OCI-LY1 (cell line): ENCODE data around the gene SUN2.

Source experiments
- H2AFZ ChIP-seq: fragments of 200-600 bp; sonication (generic), shearing (Covaris generic); 2 replicates; pipeline ENCODE4 v1.6.0; 2014; ENCODE audit warnings: antibody characterized with exemption, mild to moderate bottlenecking, low read length
- H3F3A ChIP-seq: fragments of 200-600 bp; sonication (generic), shearing (Covaris generic); 2 replicates; pipeline ENCODE4 v1.6.0; 2014; ENCODE audit warnings: mild to moderate bottlenecking, antibody characterized with exemption, low read length, moderate library complexity; ENCODE audit not compliant: insufficient read depth
- H3K27ac ChIP-seq: fragments of 200-600 bp; sonication (generic); 2 replicates; pipeline ENCODE4 v1.5.1; 2014; ENCODE audit warnings: low read length, mixed run types, mild to moderate bottlenecking, low read depth; ENCODE audit not compliant: poor library complexity, severe bottlenecking
- H3K27me3 ChIP-seq: fragments of 200-600 bp; sonication (generic); 2 replicates; pipeline ENCODE4 v1.6.0; 2014; ENCODE audit warnings: antibody characterized with exemption, mild to moderate bottlenecking, low read length, moderate library complexity; ENCODE audit not compliant: insufficient read depth
- H3K36me3 ChIP-seq: fragments of 200-600 bp; sonication (generic); 2 replicates; pipeline ENCODE4 v1.6.1; 2014; ENCODE audit warnings: mild to moderate bottlenecking, antibody characterized with exemption, low read length, moderate library complexity, mixed read lengths; ENCODE audit not compliant: insufficient read depth
- H3K4me1 ChIP-seq: fragments of 200-600 bp; sonication (generic); 2 replicates; pipeline ENCODE4 v1.5.1; 2014; ENCODE audit warnings: mild to moderate bottlenecking, low read length, moderate library complexity; ENCODE audit not compliant: insufficient read depth, severe bottlenecking
- H3K4me2 ChIP-seq: fragments of 200-600 bp; sonication (generic), shearing (Covaris generic); 2 replicates; pipeline ENCODE4 v1.6.1; 2014; ENCODE audit warnings: low read length
- H3K4me3 ChIP-seq: fragments of 200-600 bp; sonication (generic); 2 replicates; pipeline ENCODE4 v1.5.1; 2014; ENCODE audit warnings: low read length, low read depth, mild to moderate bottlenecking, mixed read lengths; ENCODE audit not compliant: poor library complexity, severe bottlenecking
- H3K79me2 ChIP-seq: fragments of 200-600 bp; shearing (Covaris generic); 2 replicates; pipeline ENCODE4 v1.6.1; 2016; ENCODE audit warnings: mixed run types, low read length, mixed read lengths; ENCODE audit not compliant: insufficient read depth
- H3K9ac ChIP-seq: fragments of 200-600 bp; sonication (generic), shearing (Covaris generic); 2 replicates; pipeline ENCODE4 v1.6.1; 2014; ENCODE audit warnings: mild to moderate bottlenecking, low read length, mixed read lengths
- H3K9me2 ChIP-seq: fragments of 200-600 bp; sonication (generic), shearing (Covaris generic); 2 replicates; pipeline ENCODE4 v1.6.1; 2014; ENCODE audit warnings: low read depth, mild to moderate bottlenecking, low read length, mixed read lengths
- H3K9me3 ChIP-seq: fragments of 200-600 bp; shearing (Covaris generic); 2 replicates; pipeline ENCODE4 v1.6.1; 2014; ENCODE audit warnings: low read length, mixed read lengths
- H4K20me1 ChIP-seq: fragments of 200-600 bp; sonication (generic), shearing (Covaris generic); 2 replicates; pipeline ENCODE4 v1.6.0; 2016; ENCODE audit warnings: mild to moderate bottlenecking, low read length; ENCODE audit not compliant: insufficient read depth
- EZH2 ChIP-seq: fragments of 200-600 bp; sonication (generic), shearing (Covaris generic); IDR thresholded peaks from 2 replicates; pipeline ENCODE4 v1.8.0; 2017; ENCODE audit warnings: borderline replicate concordance, mixed run types, mild to moderate bottlenecking, antibody characterized with exemption, low read length, moderate library complexity, mixed read lengths
- TF ChIP-seq, protein P1 (sequence below): fragments of 200-600 bp; sonication (generic), shearing (Covaris generic); IDR thresholded peaks from 2 replicates; pipeline ENCODE4 v1.5.1; 2017; ENCODE audit warnings: mild to moderate bottlenecking, antibody characterized with exemption, low read length, moderate library complexity, mixed read lengths

Gene SUN2

DNA sequence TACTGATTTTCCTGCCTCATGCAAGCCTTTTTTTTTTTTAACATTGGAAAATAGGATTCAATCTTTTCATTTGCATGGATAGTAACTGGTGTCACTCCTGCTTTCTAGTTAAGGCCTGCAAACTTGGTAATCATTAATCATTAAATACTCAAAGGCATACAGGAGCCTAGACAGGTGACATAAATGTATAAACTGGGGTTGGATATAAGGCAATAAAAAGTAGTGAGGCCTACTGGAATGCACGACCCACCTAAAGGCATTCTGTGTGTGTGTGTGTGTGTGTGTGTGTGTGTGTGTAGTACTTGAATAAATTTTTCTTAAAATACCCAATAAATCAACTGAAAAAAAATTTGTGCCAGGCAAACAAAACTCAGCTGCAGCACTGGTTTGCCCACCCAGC, 66.1 kb downstream of the SUN2 start:
- H3K27me3 ChIP-seq, result no peaks in the 10 kb centered on the region
- H3K4me2 ChIP-seq, result no peak overlapping the region
- no peak overlapping the region for H3K4me3 ChIP-seq
- H3K9me3 ChIP-seq, result no peaks in the 10 kb centered on the region
- no peak overlapping the region for H3K9ac ChIP-seq
- no peak overlapping the region for H3K27ac ChIP-seq
- no peaks in the 10 kb centered on the region for H3K79me2 ChIP-seq
- H4K20me1 ChIP-seq, result no peaks in the 10 kb centered on the region
- no peaks in the 10 kb centered on the region for H3F3A ChIP-seq
- H2AFZ ChIP-seq, result no peak overlapping the region
- peaks cover 72% of the 10 kb centered on the region for H3K36me3 ChIP-seq
- peaks cover 4% of the 10 kb centered on the region for H3K4me1 ChIP-seq
- H3K9me2 ChIP-seq, result no peaks in the 10 kb centered on the region
- TF ChIP-seq, protein P1, sequence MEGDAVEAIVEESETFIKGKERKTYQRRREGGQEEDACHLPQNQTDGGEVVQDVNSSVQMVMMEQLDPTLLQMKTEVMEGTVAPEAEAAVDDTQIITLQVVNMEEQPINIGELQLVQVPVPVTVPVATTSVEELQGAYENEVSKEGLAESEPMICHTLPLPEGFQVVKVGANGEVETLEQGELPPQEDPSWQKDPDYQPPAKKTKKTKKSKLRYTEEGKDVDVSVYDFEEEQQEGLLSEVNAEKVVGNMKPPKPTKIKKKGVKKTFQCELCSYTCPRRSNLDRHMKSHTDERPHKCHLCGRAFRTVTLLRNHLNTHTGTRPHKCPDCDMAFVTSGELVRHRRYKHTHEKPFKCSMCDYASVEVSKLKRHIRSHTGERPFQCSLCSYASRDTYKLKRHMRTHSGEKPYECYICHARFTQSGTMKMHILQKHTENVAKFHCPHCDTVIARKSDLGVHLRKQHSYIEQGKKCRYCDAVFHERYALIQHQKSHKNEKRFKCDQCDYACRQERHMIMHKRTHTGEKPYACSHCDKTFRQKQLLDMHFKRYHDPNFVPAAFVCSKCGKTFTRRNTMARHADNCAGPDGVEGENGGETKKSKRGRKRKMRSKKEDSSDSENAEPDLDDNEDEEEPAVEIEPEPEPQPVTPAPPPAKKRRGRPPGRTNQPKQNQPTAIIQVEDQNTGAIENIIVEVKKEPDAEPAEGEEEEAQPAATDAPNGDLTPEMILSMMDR, result no peak
- TF ChIP-seq EZH2, result no peak

DNA sequence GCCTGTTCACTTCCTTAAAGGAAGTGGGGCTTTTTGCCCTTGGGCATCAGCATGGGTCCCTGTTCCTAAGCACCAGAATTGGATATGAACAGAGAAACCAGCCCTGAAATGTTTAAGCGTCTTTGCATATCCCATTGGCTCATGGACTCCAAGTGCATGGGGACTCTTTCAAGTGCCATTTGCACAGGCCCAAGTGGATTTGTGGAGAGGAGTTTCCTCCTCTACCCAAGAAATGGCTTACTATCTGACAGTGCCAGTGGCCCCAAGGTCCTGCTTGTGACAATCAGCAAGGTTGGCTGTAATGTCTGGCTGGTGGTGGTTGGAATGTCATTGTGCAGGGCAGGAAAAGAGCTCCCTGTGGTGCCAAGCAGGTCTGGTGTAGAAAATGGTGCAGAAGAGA, 70.0 kb downstream of the SUN2 start:
- H3K9me3 ChIP-seq, result no peaks in the 10 kb centered on the region
- peaks cover 8% of the 10 kb centered on the region for H3K79me2 ChIP-seq
- TF ChIP-seq, protein P1, result no peak
- no peak for TF ChIP-seq EZH2

DNA sequence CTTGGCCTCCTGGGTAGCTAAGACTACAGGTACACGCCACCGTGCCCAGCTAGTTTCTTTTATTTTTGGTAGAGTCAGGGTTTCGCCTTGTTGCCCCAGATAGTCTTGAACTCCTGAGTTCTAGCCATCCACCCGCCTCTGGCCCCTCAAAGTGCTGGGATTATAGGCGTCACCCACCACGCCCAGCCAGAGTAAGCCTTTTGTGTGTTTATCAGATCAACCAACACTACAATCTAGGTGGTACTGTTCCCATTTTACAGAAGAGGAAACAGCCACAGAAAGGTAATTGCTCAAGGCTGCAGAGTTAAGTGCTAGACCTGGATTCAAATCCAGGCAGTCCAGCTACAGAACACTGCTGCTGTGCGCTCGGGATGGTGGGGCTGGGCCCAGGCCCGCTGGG, 70.9 kb downstream of the SUN2 start:
- no peak for TF ChIP-seq EZH2
- TF ChIP-seq, protein P1, result no peak
- H3K27ac ChIP-seq, result no peak overlapping the region
- peaks cover 65% of the 10 kb centered on the region for H3K36me3 ChIP-seq
- H3K9me3 ChIP-seq, result no peaks in the 10 kb centered on the region
- H3K27me3 ChIP-seq, result no peaks in the 10 kb centered on the region
- peaks cover 13% of the 10 kb centered on the region for H3K4me1 ChIP-seq
- peaks cover 8% of the 10 kb centered on the region for H3K79me2 ChIP-seq
- H3K9me2 ChIP-seq, result no peaks in the 10 kb centered on the region
- H3K9ac ChIP-seq, result no peak overlapping the region
- no peak overlapping the region for H3K4me2 ChIP-seq
- H3K4me3 ChIP-seq, result no peak overlapping the region
- H4K20me1 ChIP-seq, result no peaks in the 10 kb centered on the region
- no peaks in the 10 kb centered on the region for H3F3A ChIP-seq
- H2AFZ ChIP-seq, result no peak overlapping the region

More for the DNA sequence above, 70.0 kb downstream of the SUN2 start:
- Histone ChIP-seq H4K20me1 (no peaks in the 10 kb centered on the region), H3K27ac (no peak overlapping the region), H3K9me2 (no peaks in the 10 kb centered on the region), H2AFZ (no peak overlapping the region), H3K27me3 (no peaks in the 10 kb centered on the region), H3K36me3 (peaks cover 67% of the 10 kb centered on the region), H3K4me3 (no peak overlapping the region), H3F3A (no peaks in the 10 kb centered on the region), H3K4me1 (peaks cover 13% of the 10 kb centered on the region), H3K4me2 (no peak overlapping the region), H3K9ac (no peak overlapping the region)
